ENCODE measurements around the gene XYLB. TPM values are rescaled to one million over a fixed set of nuclear protein-coding genes. Genes with fewer than 3 reads are reported as not detected.

Gene XYLB
- polyA plus RNA-seq, 3 donors = 1.3 to 2.7 (median 1.4) TPM

GRCh38 chr3:38460377-38461270 is 114.0 kb downstream of the XYLB start:
- whole genome bisulfite sequencing, 3 donors = 62 to 70% (median 69%) methylated on average over 12 of the region's 12 CpGs
- H3K27ac ChIP-seq (ENCODE audit: low read depth, low read length) = no peak overlapping the region

Other genes starting within 250 kb of the XYLB start
- gene ACAA1, start 209.7 kb upstream of the XYLB start, polyA plus RNA-seq = 10 to 100 TPM; 55.3 to 84.9 (median 67.1) TPM
- 10 to 100 TPM; 11.9 to 37.7 (median 35.8) TPM for gene MYD88, start 208.1 kb upstream of the XYLB start, polyA plus RNA-seq
- gene OXSR1, start 181.2 kb upstream of the XYLB start, polyA plus RNA-seq = 10 to 100 TPM in 2 of 3 donors, 1 to 10 TPM in 1; 7.3 to 17.7 (median 11.0) TPM
- under 1 TPM in 2 of 3 donors, not detected in 1; 0.03 to 0.06 TPM for gene SLC22A13, start 81.0 kb upstream of the XYLB start, polyA plus RNA-seq
- gene SLC22A14, start 64.5 kb upstream of the XYLB start, polyA plus RNA-seq = under 1 TPM; 0.07 to 0.16 (median 0.11) TPM
- 1 to 10 TPM in 1 of 3 donors, under 1 TPM in 2; 0.45 to 1.3 (median 0.56) TPM for gene ACVR2B, start 107.1 kb downstream of the XYLB start, polyA plus RNA-seq
- gene EXOG, start 149.6 kb downstream of the XYLB start, polyA plus RNA-seq = 1 to 10 TPM; 2.2 to 7.8 (median 3.0) TPM